Measurements from ENCODE around the gene CTNNA3. TPM values are rescaled to one million over a fixed set of nuclear protein-coding genes. Genes with fewer than 3 reads are reported as not detected.

The CTNNA3 gene
- total RNA-seq, 4 donors from 2014 or later, result 1.5 to 9.8 (median 4.3) TPM

DNA sequence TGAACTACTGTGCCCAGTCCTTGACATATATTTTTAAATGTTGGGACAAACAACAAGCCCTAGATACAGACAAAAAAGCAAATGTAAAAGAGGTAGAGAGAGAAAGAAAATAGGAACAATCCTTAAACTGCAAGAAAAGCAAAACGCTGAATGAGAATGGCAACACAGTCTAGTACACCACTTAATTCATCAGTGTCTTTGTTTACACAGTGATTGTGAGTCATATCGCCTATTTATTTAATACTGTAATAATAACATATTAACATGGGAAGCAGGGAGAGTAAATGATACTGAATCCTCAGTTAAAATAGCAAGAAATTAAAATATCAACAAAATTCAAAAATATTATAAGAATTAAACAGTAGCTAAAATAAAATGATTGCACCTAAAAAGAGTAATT is 780.0 kb downstream of the CTNNA3 start:
- H3K9me3 ChIP-seq, result no peaks in the 10 kb centered on the region
- H3K27me3 ChIP-seq, result no peaks in the 10 kb centered on the region
- H3K4me1 ChIP-seq, result no peaks in the 10 kb centered on the region
- H3K27ac ChIP-seq, result no peak overlapping the region
- TF ChIP-seq POLR2A (IDR thresholded peaks at IDR 0.05) (no peak), CTCF (IDR thresholded peaks at IDR 0.05) (no peak)
- no peaks in the 10 kb centered on the region for H3K36me3 ChIP-seq
- intact Hi-C loops (cut with DNase I; ENCODE audit: low total_unique reads), result no loop called here
- no peak for DNase-seq
- H3K4me3 ChIP-seq, result no peak overlapping the region

GRCh38 chr10:66910671-66911070 is 785.3 kb downstream of the CTNNA3 start:
- no peaks in the 10 kb centered on the region for H3K27me3 ChIP-seq
- H3K4me3 ChIP-seq, result no peak overlapping the region
- TF ChIP-seq POLR2A (IDR thresholded peaks at IDR 0.05), result no peak
- TF ChIP-seq CTCF (IDR thresholded peaks at IDR 0.05), result no peak
- intact Hi-C loops (cut with DNase I; ENCODE audit: low total_unique reads), result no loop called here
- no peak overlapping the region for H3K27ac ChIP-seq
- no peak for DNase-seq
- no peaks in the 10 kb centered on the region for H3K9me3 ChIP-seq
- H3K36me3 ChIP-seq, result no peaks in the 10 kb centered on the region
- no peaks in the 10 kb centered on the region for H3K4me1 ChIP-seq

GRCh38 chr10:66892871-66893270 is 803.1 kb downstream of the CTNNA3 start:
- TF ChIP-seq CTCF (IDR thresholded peaks at IDR 0.05) (no peak), POLR2A (IDR thresholded peaks at IDR 0.05) (no peak)
- Histone ChIP-seq H3K4me3 (no peak overlapping the region), H3K36me3 (peaks cover 0 to 3% of the 10 kb centered on the region in 2 donors), H3K27ac (no peak overlapping the region), H3K27me3 (no peaks in the 10 kb centered on the region), H3K4me1 (no peaks in the 10 kb centered on the region), H3K9me3 (no peaks in the 10 kb centered on the region)
- intact Hi-C loops (cut with DNase I; ENCODE audit: low total_unique reads), result no loop called here
- DNase-seq, result no peak

DNA sequence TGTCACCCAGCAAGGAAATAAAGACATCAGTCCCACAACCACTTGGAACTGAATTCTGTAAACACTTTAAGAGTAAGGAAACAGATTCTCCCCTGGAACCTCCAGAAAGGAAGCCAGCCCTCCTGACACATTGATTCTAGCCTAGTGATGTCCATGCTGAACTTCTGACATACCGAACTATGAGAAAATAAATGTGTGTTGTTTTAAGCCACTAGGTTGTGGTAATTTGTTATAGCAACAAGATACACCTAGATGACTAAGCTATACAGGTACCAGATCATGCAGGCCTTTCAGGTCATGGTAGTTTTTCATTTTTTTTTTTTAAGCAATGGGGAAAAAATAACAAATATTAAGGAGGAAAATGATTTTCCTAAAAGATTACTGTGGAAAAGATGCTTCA is 807.8 kb downstream of the CTNNA3 start:
- no peak for DNase-seq
- intact Hi-C loops (cut with DNase I; ENCODE audit: low total_unique reads), result no loop called here
- Histone ChIP-seq H3K36me3 (no peaks in the 10 kb centered on the region), H3K4me1 (no peaks in the 10 kb centered on the region), H3K9me3 (no peaks in the 10 kb centered on the region), H3K4me3 (no peak overlapping the region), H3K27me3 (no peaks in the 10 kb centered on the region), H3K27ac (no peak overlapping the region)
- no peak for TF ChIP-seq POLR2A (IDR thresholded peaks at IDR 0.05)
- TF ChIP-seq CTCF (IDR thresholded peaks at IDR 0.05), result no peak

- Histone ChIP-seq H3K36me3 (no peaks in the 10 kb centered on the region), H3K27me3 (no peaks in the 10 kb centered on the region), H3K4me1 (no peaks in the 10 kb centered on the region), H3K27ac (no peak overlapping the region), H3K4me3 (no peak overlapping the region), H3K9me3 (no peaks in the 10 kb centered on the region)
- no peak for DNase-seq
- no peak for TF ChIP-seq POLR2A (IDR thresholded peaks at IDR 0.05)
- no peak for TF ChIP-seq CTCF (IDR thresholded peaks at IDR 0.05)
- intact Hi-C loops (cut with DNase I; ENCODE audit: low total_unique reads), result no loop called here
Observed at GRCh38 chr10:66886848-66887247, 809.1 kb downstream of the CTNNA3 start.

All from uterus (tissue), 4 donors.